ENCODE data around the gene CASR.
A peak's percentile ranks its signal among the peaks of the same experiment; 100 is the strongest.

The CASR gene

DNA sequence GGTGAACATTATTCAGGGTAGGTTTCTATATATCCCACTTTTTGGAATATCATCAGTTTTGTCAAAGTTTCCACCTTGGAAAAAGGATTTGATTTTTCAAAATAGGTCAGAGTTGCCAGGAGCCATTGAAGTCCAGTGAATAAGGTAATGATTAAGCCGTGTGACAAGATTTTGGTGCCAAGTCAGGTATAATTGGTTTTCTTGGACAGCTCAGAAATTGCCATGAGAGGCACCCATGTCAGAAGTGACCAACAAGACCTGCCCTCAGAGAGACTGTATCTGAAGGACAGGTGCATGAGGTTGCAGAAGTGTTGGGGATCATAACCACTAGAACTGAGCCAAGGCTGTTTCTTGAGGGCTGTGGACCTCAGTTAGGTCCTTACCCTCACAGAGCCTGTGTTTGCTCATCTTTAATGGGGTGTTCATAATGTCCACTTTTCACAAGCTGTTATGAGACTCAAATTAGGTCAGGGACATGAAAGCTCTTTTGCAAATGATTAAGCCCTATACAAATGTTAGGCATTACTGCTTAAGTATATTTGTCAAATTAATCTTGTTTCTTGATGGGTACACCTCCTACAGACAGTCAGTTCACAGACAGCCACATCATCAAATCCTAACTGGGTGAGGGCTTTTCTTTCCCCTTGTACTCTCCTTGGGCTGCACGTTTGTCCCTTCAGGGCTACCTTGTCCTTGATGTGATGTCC, 32.3 kb downstream of the CASR start:
- no peak for ATAC-seq

DNA sequence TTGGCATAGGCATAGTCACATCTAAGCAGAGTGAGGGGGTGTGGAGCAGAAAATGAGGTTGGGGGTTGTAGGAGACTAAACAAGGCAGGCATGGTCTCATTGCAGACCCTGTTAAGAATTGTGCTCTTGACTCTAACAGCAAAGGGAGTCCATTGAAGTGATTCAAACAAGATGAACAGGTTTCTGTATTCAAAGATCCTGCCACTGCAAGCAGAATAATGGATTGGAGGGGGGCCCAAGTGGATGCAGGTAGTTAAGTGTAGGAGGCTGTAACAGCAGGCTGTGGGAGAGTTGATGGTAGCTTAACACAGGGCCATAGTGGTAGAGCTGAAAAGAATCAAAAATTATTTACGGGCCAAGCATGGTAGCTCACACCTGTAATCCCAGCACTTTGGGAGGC, 34.4 kb downstream of the CASR start:
- no peak for ATAC-seq

DNA sequence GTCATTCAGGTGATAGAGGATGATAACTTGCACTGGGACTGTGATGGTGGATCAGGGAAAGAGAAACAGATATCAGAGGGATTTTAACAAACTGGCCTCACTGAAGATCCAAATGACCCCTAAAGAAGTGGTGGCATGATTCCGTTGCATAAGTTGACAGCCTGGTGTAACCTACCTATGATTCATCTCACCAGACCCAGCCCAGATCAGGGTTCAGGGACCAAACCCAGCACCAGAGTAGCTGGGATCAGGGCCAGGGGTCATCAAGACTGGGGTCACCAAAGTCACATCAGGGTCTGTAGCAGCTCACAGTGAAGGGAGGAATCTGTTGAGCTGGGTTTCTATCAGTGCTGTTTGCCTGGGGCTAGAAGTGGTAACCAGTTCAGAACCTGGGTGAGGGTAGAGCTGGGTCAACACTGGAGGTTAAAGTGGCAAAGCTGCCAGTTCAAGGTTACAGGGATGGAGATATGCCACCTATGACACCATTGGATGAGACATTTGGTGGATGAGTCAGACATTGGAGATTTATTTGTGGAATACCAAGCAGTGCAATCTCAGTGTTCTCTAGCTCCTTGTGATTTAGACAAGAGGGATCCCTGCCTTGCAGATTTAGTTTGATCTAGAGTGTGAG, 35.9 kb downstream of the CASR start:
- ATAC-seq = no peak

DNA sequence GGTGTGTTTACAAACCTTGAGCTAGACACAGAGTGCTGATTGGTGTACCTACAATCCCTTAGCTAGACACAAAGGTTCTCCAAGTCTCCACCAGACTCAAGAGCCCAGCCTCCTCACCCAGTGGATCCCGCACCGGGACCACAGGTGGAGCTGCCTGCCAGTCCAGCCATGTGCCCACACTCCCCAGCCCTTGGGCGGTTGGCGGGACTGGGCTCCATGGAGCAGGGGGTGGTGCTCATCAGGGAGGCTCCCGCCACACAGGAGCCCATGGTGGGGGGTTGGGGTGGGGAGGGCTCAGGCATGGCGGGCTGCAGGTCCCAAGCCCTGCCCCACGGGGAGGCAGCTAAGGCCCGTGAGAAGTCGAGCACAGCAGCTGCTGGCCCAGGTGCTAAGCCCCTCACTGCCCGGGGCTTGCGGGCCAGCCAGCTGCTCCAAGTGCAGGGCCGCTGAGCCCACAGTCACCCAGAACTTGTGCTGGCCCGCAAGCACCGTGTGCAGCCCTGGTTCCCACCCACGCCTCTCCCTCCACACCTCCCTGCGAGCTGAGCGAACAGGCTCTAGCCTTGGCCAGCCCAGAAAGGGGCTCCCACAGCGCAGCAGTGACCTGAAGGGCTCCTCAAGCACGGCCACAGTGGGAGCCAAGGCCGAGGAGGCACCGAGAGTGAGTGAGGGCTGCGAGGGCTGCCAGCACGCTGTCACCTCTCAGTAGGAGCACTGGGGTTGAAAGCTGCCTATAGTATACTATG, 43.7 kb downstream of the CASR start:
- no peak for ATAC-seq

DNA sequence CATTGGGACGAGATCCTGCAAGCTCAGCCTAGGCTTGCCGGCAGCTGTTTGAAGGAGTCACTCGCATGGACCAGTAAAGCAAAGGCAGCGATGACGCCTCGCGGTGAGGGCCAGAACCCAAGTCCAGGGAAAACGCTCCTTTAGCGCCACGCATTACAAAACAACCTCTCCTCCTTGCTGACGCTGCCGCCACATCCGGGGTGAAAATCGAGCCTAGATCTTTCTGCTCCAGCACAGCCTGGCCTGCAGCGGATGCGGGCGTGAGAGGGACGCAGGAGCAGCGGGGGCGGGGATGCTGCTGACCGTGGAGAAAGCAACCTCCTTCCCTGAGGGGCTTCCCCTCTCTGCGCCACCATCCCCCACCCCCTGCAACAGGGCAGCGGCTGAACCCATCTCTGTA, 46.7 kb downstream of the CASR start:
- no peak for ATAC-seq

DNA sequence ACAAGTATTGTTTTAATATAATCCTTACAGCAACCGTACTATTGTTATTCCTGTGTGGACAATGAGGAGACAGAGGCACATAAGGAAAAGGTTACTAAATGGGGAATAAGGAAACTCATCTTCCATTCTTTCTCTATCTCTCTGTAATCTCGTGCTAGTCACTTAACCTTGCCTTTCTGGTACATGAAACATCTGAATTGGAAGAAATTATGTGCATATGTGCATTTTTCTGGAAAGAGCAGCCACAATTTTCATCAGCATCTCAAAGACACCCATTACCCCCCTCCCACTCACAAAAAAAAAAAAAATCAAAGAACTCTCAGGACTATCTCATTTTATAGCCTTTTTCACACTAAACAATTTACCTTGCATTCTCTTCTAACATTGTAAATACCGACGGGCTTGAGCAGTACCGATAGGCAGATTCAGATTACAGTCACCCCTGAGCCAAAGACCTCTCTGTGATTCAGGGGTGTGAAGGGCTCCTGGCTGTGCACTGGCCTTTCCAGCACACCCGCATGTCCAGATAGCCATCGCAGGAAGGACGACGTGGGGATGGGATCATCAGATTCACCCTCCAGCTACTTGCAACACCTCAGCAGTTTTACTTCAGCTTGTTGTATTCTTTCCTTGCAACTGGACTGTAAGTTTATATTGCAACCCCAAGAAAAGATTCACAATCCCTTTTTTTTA, 48.1 kb downstream of the CASR start:
- no peak for ATAC-seq

DNA sequence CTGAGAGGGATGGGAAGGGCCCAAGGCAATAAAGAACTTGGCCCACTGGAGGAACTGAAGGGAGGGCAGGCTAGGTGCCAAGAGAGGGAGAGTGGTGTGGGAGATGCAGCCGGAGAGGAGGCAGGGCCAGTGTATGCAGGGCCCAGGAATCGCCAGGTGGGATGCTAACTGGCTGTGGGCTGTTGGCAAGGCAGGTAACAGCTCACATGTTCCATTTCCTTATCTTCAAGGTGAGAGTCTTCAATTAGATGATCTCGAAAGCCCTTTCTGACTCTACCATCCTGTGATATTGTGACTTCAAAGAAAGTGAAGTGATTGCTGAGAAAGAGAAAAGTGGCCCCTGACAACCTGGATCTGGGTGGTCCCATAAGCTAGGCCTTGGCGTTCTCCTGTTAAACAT, 49.0 kb downstream of the CASR start:
- ATAC-seq = no peak

DNA sequence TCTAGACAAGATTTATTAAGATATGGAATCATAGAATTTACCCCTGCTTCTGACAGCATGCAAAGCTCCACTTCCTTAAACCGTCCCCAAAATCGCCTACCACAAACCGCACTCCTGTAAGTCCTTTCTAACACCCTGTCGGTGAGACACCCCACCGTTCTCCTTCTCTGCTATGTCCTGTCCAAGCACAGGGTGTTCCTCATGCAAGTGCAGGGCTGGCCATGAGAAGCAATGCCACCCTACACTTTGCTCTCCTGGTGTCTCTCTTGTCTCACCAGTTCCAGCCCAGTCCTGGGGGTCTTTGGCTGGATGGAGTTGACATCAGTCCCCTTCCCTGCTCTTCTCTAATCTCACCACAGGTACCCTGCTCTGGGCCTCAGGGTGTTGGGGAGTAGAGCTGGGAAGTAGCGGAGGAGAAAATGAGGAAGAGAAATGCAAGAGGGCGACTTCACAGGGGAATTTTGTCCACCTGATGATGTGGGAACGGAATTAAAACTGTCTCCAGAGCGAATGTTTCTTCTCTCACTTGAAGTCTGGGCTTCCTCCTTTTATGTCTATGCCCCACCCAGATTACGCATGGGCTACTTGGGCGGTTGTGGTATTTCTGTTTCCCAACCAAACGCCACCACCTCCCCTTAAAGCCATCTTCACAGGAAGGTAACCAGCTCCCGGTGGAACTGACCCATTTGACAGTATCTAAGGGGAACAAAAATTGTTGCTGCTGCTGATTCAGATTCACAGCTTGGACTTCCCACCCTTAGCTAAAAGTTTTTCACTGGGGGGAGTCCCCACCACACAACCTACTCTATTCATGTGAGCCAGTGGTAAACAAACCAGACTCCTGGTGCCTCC, 49.9 kb downstream of the CASR start:
- ATAC-seq = peak; percentile 34 to 58

DNA sequence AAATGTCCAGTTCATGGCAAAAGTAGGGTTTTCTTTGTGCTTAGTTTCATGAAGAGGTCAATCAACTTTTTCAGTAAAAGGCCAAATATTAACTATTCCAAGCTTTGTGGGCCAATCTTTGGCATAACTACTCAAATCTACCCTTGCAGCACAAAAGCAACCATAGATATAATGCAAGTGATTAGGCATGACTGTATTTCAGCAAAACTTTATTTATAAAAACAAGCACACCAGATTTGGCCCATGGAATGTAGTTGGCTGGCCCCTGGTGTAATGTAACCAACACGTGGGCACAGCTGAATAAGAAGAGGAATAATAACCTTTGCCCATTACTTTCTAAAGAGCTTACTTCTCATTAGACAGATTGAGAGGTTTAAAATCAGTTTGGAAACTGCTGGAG, 50.6 kb downstream of the CASR start:
- no peak for ATAC-seq

DNA sequence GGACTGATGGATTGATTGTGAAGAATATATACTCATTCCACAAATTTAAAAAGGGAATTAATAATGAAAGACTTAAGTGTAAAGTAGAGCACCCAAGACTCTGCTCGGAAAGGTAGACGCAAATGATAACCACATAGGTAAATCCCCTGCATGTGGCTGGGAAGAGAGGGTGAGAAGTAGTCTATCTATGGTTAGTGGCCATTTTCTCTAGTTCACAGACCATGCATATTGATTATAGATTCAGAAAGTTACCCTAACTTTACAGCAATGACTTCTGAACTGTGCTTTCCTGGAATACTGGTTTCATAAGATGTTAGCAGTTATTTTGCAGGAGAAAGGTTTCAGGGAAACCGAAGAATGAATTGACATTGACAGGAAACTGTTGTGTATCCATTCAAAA, 51.7 kb downstream of the CASR start:
- peak in 1 of 2 donors; percentile 24 for ATAC-seq

DNA sequence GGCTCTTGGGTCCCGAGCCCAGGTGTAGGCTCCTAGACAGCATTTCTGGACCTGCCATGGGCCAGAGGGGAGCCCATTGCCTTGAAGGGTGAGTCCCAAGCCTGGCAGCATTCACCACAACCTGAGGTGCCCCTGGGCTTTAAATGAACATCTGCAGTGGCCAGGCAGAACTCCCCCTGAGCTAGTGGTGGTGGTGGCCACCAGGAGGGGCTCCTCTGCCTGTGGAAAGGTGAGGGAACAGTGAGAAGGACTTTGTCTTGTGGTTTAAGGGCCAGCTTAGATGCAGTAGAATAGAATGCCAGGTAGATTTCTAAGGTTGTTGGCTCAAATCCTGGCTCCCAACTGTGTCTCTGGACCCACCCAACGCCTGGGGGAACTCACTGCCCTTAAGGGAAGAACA, 55.6 kb downstream of the CASR start:
- ATAC-seq = no peak

DNA sequence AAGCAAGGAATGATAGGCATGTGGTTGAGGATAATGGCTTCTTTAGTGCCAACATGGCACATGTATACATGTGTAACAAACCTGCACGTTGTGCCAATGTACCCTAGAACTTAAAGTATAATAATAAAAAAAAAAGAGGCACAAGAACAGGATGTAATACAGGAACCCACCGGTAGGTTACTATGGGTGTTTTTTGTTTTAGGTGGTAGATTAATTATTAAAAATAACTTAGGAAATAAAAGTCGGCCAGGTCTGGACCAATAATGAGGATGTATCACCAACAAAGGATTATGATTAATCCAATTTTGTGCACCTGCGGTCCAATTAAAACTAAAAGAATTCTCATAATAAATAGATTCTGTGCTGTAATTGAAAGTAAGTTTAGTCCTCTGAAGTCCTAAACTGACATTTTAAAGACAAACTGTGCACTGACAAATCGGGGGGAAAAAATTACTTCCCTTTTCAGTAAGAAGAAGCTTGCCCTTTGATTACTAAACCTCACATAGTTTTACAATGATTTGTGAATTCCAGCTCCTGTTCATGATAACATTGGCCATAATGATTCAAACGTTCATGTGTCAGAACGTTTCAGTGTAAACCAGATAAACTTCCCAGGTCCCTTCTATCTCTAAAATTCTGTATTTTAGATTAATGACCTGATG, 62.2 kb downstream of the CASR start:
- peak; percentile 28 to 38 for ATAC-seq

DNA sequence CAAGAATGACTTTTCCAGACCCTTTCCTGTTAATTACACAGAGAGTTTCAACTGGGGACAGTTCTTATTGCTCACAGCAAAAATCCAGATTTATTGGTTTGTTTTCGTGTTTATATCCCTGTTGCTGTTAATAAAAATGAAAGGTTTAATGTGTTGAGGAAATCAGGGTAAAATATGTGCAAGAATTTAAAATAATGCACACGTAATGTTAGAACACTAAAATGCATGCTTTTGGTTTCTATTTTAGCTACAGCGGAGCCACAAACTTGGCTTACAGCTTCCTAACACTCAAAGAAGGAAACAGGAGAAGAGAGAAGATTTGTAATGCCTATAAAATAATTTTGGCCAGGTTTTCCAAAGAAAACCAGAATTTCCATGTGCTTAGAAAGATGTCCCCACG, 62.7 kb downstream of the CASR start:
- ATAC-seq = no peak

DNA sequence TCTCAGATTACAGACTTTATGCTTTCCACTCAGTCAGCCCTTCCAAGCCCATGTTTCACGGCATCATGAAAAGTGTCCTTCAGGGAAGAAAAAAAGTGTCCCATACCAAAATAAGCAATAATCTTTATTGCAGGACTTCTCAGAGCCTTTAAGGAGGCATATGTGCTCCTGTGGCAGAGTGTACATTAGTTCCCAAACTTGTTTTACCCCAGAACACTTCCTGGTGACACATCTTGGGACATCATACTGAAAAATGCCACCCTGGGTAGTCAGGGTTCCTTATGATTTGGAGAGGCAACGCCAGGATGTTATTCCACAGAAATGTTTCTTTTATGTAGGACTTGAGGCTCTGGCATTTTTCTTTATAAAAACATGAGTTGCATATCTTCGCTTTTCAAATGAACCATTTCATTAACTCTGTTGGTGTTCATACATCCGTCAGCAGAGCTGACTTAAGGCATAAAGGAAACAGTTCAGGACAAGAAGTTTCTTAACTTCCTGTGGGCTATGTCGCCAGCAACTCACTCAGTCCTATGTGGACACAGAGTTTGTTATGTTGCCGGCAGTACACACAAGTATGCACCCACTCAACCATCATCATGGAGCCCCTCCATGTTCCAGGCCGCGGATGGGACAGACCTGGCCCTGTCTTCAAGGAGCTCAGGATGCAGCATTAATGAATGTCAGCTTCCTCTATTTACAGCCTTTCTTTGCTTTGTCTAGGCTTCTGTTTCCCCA, 63.8 kb downstream of the CASR start:
- no peak for ATAC-seq

DNA sequence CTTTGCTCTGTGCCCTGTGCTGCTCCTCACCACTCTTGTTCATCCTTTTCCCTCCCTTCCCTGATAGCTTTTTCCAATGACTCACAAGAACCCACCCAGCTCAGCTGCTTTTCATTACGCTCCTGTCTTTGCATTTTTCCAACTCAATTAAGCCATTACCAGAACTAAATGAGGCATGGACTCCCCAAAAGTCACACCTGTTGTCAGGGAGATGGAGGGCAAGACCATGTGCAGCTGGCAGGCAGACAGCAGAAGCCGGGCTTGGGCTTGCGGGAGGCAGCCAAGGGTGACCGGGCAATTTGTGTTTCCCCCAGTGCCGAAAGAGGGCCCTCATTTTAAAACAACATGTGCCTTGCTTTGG, 64.3 kb downstream of the CASR start:
- no peak for ATAC-seq

DNA sequence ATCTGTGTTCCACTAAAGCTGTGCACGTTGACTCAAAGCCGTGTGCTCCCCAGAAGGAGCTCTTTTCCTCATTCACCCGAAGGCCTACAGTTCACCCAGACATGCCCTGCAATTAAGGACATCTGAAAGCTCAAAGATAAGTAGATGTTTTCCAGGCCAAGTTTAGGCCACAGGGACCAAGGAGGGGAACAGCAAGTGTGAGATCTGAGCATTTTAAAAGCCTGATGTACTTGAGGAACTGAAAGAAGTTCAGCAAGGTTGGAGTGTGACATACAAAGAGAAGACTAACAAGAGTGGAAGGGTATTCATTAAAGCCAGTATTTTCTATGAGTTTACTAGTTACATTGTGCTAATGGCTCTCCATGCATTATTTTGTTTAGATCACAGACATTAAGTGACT, 68.0 kb downstream of the CASR start:
- no peak for ATAC-seq

DNA sequence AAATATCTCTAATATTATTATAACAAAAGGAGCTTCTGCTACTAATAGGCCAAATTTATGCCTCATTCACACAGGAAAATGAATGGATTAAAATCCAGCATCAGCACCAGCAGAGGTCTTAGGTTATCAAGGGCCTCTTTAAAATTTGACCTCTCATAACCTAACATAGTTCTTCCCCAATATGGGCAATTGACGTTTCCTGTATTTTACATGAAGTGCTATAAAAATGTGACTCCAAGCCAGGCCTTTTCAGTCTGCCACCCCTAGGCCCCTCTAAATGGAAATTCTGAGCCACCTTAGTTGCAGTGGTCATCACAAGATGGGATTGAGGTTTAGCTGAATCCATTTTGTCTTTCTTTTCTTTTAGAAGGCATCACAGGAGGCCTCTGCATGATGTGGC, 70.1 kb downstream of the CASR start:
- no peak for ATAC-seq

DNA sequence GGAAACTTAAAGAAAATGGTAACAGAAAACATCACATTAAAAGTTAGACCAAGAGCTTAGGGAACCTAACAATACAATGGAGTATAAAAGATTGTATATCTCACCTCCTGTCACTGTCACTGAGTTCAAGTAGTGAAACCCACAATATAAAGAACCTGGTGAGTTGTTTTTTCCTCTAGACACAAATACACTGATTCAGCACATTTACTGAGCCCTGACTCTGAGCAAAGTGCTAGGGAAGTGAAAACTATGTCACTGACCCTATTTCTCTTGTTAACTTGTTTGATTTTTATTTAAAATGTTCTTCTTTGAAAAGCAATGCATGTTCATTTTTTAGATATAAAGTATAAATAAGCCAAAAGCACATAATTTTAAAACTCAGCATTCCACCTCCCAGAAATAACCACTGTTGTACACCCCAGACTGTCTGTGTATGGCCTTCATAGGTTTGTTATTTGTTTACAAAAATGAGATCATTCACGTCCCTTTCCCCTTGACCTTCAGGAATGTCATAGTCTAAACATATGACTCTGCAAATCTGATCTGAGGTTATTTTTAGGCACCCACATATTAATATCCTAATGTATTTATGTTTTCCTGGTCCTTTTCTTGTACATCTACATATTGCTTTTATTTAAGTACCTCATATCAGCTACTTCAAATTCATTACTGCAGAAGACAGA, 72.4 kb downstream of the CASR start:
- peak; percentile 55 for ATAC-seq

DNA sequence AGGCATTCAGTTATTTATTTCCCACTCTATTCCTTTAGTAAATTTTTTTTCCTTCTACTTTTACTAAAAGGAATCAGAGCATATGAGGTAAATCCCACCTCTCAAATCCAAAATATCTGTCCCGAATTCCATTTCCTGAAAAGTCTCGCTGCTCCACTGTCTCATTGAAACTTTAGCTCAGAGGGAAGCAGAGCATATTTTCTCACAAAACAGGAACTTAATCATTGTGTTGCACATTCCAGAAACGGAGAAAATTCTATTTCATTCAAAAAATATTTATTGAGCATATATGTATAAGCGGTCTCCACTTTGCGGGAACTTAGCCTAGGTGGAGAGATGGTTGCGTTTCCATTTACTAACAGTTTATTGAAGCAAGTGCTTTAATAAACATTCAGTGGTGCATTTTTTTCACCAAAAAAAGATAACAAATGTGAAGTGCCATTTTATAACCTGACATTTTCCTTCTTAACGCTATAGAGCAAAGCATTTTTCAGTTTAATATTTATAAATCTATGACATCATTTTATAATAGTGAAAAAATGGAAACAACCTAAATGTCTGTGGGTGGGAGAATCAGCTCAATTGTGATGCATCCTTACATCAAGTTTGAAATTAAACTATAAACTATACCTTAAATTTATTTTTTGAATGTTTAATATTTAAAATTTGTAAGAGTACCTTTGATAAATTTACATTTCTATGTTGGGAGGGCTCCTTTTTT, 74.3 kb downstream of the CASR start:
- ATAC-seq = no peak

DNA sequence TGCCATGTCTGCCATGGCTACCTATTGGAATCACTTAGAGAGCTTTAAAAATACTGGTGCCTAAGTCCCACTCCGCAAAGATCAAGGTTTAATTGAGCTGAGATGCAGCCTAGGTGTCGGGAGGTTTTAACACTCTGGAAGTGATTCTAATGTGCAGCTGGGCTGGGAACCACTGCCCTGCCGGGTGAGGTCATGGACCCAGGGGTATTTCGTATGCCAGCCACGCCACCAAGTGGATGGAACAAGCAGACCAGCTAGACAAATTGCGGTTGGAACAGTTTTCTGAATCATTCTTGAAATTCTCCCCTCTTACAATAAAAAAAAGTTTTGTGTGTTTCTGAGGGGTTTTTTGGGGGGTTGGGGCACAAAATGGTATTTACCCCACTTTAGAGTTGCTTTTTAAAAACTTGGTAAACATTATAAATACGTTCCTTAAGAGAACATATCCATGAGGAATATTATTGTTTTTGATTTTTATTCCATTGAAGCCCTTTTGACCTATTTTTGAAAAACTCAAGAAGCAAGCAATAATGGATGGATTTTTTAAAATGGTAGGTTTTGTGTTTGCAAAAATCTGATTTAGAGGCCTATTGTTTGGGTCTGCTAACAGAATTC, 75.4 kb downstream of the CASR start:
- peak; percentile 66 to 86 for ATAC-seq

Measured in activated CD4-positive, CD25-positive, alpha-beta regulatory T cell treated with anti-CD3 and anti-CD28 coated beads, Interleukin-2, amount 50 U/mL, for 24 hours (primary cell).